ENCODE results near the gene SMARCD2.
A peak's percentile ranks its signal among the peaks of the same experiment; 100 is the strongest.

Gene SMARCD2

DNA sequence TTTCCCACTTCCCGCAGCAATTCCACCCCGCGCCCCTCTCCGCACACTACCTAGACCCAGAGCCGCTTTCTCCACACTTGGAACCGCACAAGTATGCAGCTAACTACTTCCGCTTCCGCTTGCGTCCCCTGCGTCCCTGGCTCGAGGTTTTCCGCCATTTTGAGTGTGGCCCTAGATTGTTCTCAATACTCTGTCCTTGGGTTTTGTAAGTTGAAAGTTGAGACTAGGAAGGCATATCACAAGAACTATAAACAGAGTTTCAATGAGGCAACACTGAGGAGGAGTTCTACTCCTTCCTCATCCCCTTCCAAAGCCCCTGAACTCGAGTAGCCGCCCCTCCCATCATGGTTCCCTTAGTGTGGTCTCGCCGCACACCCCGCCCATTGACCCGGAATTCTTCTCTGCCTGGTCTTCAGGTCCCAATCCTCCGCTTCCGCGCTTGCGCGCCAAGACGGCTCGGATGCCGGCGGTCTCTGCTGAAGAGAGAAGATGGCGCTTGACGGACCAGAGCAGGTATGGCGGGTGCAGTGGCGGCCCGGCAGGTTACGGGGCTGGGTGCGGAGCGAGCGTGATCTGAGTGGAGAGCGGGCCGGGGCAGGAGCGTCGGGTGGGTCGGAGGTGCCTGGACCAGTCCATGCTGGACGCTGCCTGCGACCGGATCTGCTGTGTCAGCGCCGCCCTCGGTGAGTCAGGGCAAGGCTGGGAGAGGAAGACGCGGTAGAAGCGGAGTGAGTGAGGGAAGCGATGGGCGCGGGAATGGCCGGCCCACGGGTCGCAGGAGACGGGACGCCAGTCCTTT lies 15.3 kb downstream of the SMARCD2 start, which contains the start of the genes FTSJ3 and PSMC5:
FTSJ3 (minus strand) TSS at position 662 of the 799 bp plus-strand sequence. CDS start 761 bp downstream, outside the sequence.
PSMC5 (plus strand) TSS at position 430 of the 799 bp plus-strand sequence; CDS start at position 490, 60 bp downstream.
- POLR2A ChIA-PET: interaction anchor here (0.6 to 2.4 kb wide), 6 partner anchors 10 to 433 kb away, joined by 3 to 13 read pairs (median 4); partner anchors contain the start of genes CCDC47 and DDX42
- CTCF ChIA-PET: interaction anchor here (0.8 to 6.3 kb wide), 5 partner anchors 8 to 85 kb away, joined by 3 to 58 read pairs (median 3); partner anchors contain the start of gene SMARCD2
- TF ChIP-seq, protein P1, sequence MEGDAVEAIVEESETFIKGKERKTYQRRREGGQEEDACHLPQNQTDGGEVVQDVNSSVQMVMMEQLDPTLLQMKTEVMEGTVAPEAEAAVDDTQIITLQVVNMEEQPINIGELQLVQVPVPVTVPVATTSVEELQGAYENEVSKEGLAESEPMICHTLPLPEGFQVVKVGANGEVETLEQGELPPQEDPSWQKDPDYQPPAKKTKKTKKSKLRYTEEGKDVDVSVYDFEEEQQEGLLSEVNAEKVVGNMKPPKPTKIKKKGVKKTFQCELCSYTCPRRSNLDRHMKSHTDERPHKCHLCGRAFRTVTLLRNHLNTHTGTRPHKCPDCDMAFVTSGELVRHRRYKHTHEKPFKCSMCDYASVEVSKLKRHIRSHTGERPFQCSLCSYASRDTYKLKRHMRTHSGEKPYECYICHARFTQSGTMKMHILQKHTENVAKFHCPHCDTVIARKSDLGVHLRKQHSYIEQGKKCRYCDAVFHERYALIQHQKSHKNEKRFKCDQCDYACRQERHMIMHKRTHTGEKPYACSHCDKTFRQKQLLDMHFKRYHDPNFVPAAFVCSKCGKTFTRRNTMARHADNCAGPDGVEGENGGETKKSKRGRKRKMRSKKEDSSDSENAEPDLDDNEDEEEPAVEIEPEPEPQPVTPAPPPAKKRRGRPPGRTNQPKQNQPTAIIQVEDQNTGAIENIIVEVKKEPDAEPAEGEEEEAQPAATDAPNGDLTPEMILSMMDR (IDR thresholded peaks at IDR 0.05; ENCODE audit: insufficient read depth, low read length, missing control alignments): peak; percentile 75
- no peak for DNase-seq (ENCODE audit: low read depth, low spot score)
- H3K4me3 ChIP-seq (ENCODE audit: low read depth, low read length): peak within 1 kb of the TSS; percentile 84

DNA sequence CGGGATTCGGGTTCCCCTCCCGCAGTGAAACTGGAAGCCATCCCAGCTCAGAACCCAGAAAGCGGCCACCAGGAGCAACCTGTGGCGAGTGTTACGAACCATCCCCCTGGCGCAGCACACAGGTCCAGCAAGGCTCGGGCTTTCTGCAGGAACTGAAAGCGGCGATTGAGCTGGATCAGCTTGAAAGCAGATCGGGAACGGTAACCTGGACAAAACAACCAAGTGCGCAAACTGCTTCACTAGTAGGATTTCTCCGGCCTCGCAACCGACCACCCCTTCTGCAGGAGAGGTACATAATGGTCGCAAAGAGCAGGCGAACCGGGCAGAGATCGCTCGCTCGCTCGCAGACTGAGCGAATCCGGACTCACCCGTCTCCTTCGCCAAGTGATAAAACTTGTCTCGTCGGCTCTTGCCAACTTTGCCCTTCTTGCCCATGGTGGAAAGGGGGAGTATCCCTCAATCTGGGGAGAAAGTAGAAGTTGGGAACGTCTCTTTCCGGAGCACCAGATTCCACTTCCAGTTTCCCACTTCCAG lies 15.9 kb downstream of the SMARCD2 start:
- POLR2A ChIA-PET: interaction anchor here (0.6 to 2.4 kb wide), 5 partner anchors 9 to 434 kb away, joined by 3 to 13 read pairs (median 5); partner anchors contain the start of genes CCDC47 and DDX42
- H3K4me3 ChIP-seq (ENCODE audit: low read depth, low read length): peak overlapping the region; percentile 84
- TF ChIP-seq, protein P1 (IDR thresholded peaks at IDR 0.05; ENCODE audit: insufficient read depth, low read length, missing control alignments): no peak
- CTCF ChIA-PET: interaction anchor here (0.8 to 0.9 kb wide), 2 partner anchors 22 to 25 kb away, joined by 3 read pairs; no protein-coding TSS in a partner anchor
- no peak for DNase-seq (ENCODE audit: low read depth, low spot score)

DNA sequence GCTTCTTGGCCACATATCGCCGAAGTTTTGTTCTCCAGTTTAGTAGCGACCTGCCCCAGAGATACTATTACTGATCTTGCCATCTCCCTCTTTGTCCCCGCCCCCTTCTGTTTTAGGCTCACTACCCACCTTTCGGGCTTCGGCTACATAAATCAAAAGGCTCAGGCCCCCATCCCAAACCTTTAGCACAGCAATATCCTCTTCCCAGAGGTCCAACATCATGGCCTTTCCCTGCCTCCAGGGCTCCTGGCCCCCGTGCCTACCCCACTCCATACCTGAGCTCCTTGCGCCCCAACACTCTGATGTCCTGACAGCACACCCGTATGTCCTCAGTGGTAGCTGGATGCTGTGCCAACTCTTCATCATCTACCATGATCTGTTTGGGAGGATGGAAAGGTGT lies 18.1 kb downstream of the SMARCD2 start:
- ChIA-PET CTCF (interaction anchor here (1.3 to 2.7 kb wide), 4 partner anchors 10 to 24 kb away, joined by 3 to 9 read pairs (median 4); no protein-coding TSS in a partner anchor), POLR2A (no interaction called here)
- no peak for DNase-seq (ENCODE audit: low read depth, low spot score)
- H3K4me3 ChIP-seq (ENCODE audit: low read depth, low read length): no peak overlapping the region
- TF ChIP-seq, protein P1 (IDR thresholded peaks at IDR 0.05; ENCODE audit: insufficient read depth, low read length, missing control alignments): no peak

GRCh38 chr17:63823659-63824331 lies 18.7 kb downstream of the SMARCD2 start:
- POLR2A ChIA-PET: no interaction called here
- no peak overlapping the region for H3K4me3 ChIP-seq (ENCODE audit: low read depth, low read length)
- TF ChIP-seq, protein P1 (IDR thresholded peaks at IDR 0.05; ENCODE audit: insufficient read depth, low read length, missing control alignments): no peak
- DNase-seq (ENCODE audit: low read depth, low spot score): no peak
- CTCF ChIA-PET: interaction anchor here (1.3 to 2.7 kb wide), 4 partner anchors 11 to 25 kb away, joined by 3 to 9 read pairs (median 4); no protein-coding TSS in a partner anchor

GRCh38 chr17:63822537-63822936 lies 19.9 kb downstream of the SMARCD2 start:
- H3K4me3 ChIP-seq (ENCODE audit: low read depth, low read length): no peak overlapping the region
- no peak for DNase-seq (ENCODE audit: low read depth, low spot score)
- ChIA-PET POLR2A (no interaction called here), CTCF (interaction anchor here (2.7 kb wide), 1 partner anchor 12 kb away, joined by 9 read pairs; no protein-coding TSS in a partner anchor)
- TF ChIP-seq, protein P1 (IDR thresholded peaks at IDR 0.05; ENCODE audit: insufficient read depth, low read length, missing control alignments): no peak
